ENCODE results near the gene MTREX. TPM values are rescaled to one million over a fixed set of nuclear protein-coding genes. Genes with fewer than 3 reads are reported as not detected.

The MTREX gene
- total RNA-seq: 70.3 and 126 TPM in 2 replicates

GRCh38 chr5:55307383-55308253 is at the start of gene MTREX, which contains the start of gene DHX29:
TSS of gene MTREX (plus strand) at chr5:55307989. CDS start at chr5:55308014, 25 bp downstream.
TSS of gene DHX29 (minus strand) at chr5:55307694. CDS start at chr5:55307573, 121 bp downstream.

Other genes with a start within 250 kb of the MTREX start
- gene GZMA, start 205.3 kb upstream of the MTREX start, total RNA-seq: 0.13 TPM in 1 of 2 replicates, not detected in the other
- 21.9 and 35.9 TPM in 2 replicates for gene GPX8, start 147.8 kb upstream of the MTREX start, total RNA-seq
- 0.06 TPM in 1 of 2 replicates, not detected in the other for gene CDC20B, start 134.8 kb upstream of the MTREX start, total RNA-seq
- not detected in 2 replicates for gene MCIDAS, start 80.7 kb upstream of the MTREX start, total RNA-seq
- gene CCNO, start 74.4 kb upstream of the MTREX start, total RNA-seq: 0.06 and 0.16 TPM in 2 replicates
- 16.0 and 24.7 TPM in 2 replicates for gene DHX29, start 295 bp upstream of the MTREX start, total RNA-seq
- gene PLPP1, start 227.0 kb downstream of the MTREX start, total RNA-seq: 25.1 and 156 TPM in 2 replicates

Data from bladder microvascular endothelial cell (primary cell).